Activated CD4-positive, alpha-beta T cell treated with anti-CD3 and anti-CD28 coated beads, Interleukin-2, amount 10 ng/mL, durations not matched to agents 24 days and 14 days (primary cell): Measurements from ENCODE around the gene IRGQ. TPM values are rescaled to one million over a fixed set of nuclear protein-coding genes. Genes with fewer than 3 reads are reported as not detected.
A peak's percentile ranks its signal among the peaks of the same experiment; 100 is the strongest.

Experiments used
- DNase-seq: peaks from one replicate; pipeline ENCODE4 v3.0.0; 2022
- H3K27ac Mint-ChIP-seq: one replicate; pipeline ENCODE4 v1.8.0; 2022; ENCODE audit warnings: mild to moderate bottlenecking, mixed read lengths
- H3K27me3 Mint-ChIP-seq: one replicate; pipeline ENCODE4 v1.8.0; 2022; ENCODE audit warnings: mixed read lengths
- H3K36me3 Mint-ChIP-seq: one replicate; pipeline ENCODE4 v1.8.0; 2022; ENCODE audit warnings: low read depth, mild to moderate bottlenecking, mixed read lengths
- H3K4me1 Mint-ChIP-seq: one replicate; pipeline ENCODE4 v1.8.0; 2021; ENCODE audit warnings: mixed read lengths
- H3K4me3 Mint-ChIP-seq: one replicate; pipeline ENCODE4 v1.8.0; 2022; ENCODE audit warnings: mild to moderate bottlenecking, moderate library complexity, mixed read lengths
- H3K9me3 Mint-ChIP-seq: one replicate; pipeline ENCODE4 v1.8.0; 2021; ENCODE audit warnings: mixed read lengths
- intact Hi-C: fragments of 100-400 bp; cut with micrococcal nuclease; formaldehyde crosslinking; loops from one replicate; pipeline ENCODE4 v1.15.1; 2023
- total RNA-seq: library from RNA; stranded (reverse); gene quantifications from 2 replicates; pipeline ENCODE4 v1.2.3, GENCODE V29; 2022

Gene IRGQ
- total RNA-seq, 1 donor from 2014 or later = 31.5 TPM

- Mint-ChIP-seq H3K4me1 (peaks cover 28% of the 10 kb centered on the region), H3K9me3 (no peaks in the 10 kb centered on the region), H3K27me3 (no peaks in the 10 kb centered on the region), H3K4me3 (peak overlapping the region; percentile 85), H3K36me3 (peaks cover 18% of the 10 kb centered on the region), H3K27ac (no peak overlapping the region)
- intact Hi-C loops = no loop called here
- no peak for DNase-seq
Measured at GRCh38 chr19:43581467-43581866, 14.5 kb downstream of the IRGQ start.

- H3K4me1 Mint-ChIP-seq = peaks cover 36% of the 10 kb centered on the region
- peak overlapping the region; percentile 85 for H3K4me3 Mint-ChIP-seq
- H3K27me3 Mint-ChIP-seq = no peaks in the 10 kb centered on the region
- peak overlapping the region; percentile 70 for H3K27ac Mint-ChIP-seq
- intact Hi-C loops = loop anchor here (5.0 kb wide), 1 partner anchor 131 kb away; no protein-coding TSS in a partner anchor
- DNase-seq = no peak
- peaks cover 11% of the 10 kb centered on the region for H3K36me3 Mint-ChIP-seq
- no peaks in the 10 kb centered on the region for H3K9me3 Mint-ChIP-seq
Measured at GRCh38 chr19:43578787-43579186, 17.1 kb downstream of the IRGQ start.

- peak; percentile 68 for DNase-seq
- H3K4me1 Mint-ChIP-seq = peaks cover 30% of the 10 kb centered on the region
- H3K27ac Mint-ChIP-seq = peak overlapping the region; percentile 68
- H3K36me3 Mint-ChIP-seq = peaks cover 14% of the 10 kb centered on the region
- intact Hi-C loops = loop anchor here (1.0 to 5.0 kb wide), 5 partner anchors 20 to 129 kb away; partner anchors contain the start of genes IRGQ, ZNF428, ZNF575 and ZNF576
- peak overlapping the region; percentile 96 for H3K4me3 Mint-ChIP-seq
- H3K27me3 Mint-ChIP-seq = no peaks in the 10 kb centered on the region
- H3K9me3 Mint-ChIP-seq = no peaks in the 10 kb centered on the region
Measured at GRCh38 chr19:43575955-43576878, 19.7 kb downstream of the IRGQ start.

- peak within 1 kb of the TSS; percentile 94 for H3K27ac Mint-ChIP-seq
- H3K4me3 Mint-ChIP-seq = peak within 1 kb of the TSS; percentile 96
- H3K9me3 Mint-ChIP-seq = no peaks in the 10 kb centered on the region
- peaks cover 14% of the 10 kb centered on the region for H3K36me3 Mint-ChIP-seq
- intact Hi-C loops = loop anchor here (1.0 to 5.0 kb wide), 5 partner anchors 21 to 128 kb away; partner anchors contain the start of genes IRGQ, ZNF428, ZNF575 and ZNF576
- no peaks in the 10 kb centered on the region for H3K27me3 Mint-ChIP-seq
- peak; percentile 99 for DNase-seq
- peaks cover 28% of the 10 kb centered on the region for H3K4me1 Mint-ChIP-seq
Measured at GRCh38 chr19:43575156-43575950, 20.6 kb downstream of the IRGQ start, which contains the start of the genes PINLYP and XRCC1. PINLYP (plus strand) TSS chr19:43575801; CDS start chr19:43577192, 1,391 bp downstream. XRCC1 (minus strand) TSS chr19:43575527; CDS start chr19:43575458, 69 bp downstream.

- peak; percentile 65 for DNase-seq
- Mint-ChIP-seq H3K36me3 (peaks cover 16% of the 10 kb centered on the region), H3K27ac (peak overlapping the region; percentile 94), H3K27me3 (no peaks in the 10 kb centered on the region), H3K4me1 (peaks cover 23% of the 10 kb centered on the region), H3K9me3 (no peaks in the 10 kb centered on the region), H3K4me3 (peak overlapping the region; percentile 96)
- intact Hi-C loops = loop anchor here (1.0 to 5.0 kb wide), 5 partner anchors 22 to 127 kb away; partner anchors contain the start of genes IRGQ, ZNF428, ZNF575 and ZNF576
Measured at GRCh38 chr19:43574424-43575155, 21.3 kb downstream of the IRGQ start.

- peaks cover 12% of the 10 kb centered on the region for H3K36me3 Mint-ChIP-seq
- intact Hi-C loops = no loop called here
Measured at GRCh38 chr19:43572171-43572588, 23.8 kb downstream of the IRGQ start.

GRCh38 chr19:43570174-43570791 is 25.7 kb downstream of the IRGQ start:
- no peak for DNase-seq
- intact Hi-C loops = no loop called here
- H3K4me1 Mint-ChIP-seq = peaks cover 14% of the 10 kb centered on the region
- H3K27me3 Mint-ChIP-seq = no peaks in the 10 kb centered on the region
- H3K27ac Mint-ChIP-seq = peak overlapping the region; percentile 34
- H3K36me3 Mint-ChIP-seq = peaks cover 10% of the 10 kb centered on the region
- H3K4me3 Mint-ChIP-seq = no peak overlapping the region
- no peaks in the 10 kb centered on the region for H3K9me3 Mint-ChIP-seq

More at GRCh38 chr19:43572171-43572588, 23.8 kb downstream of the IRGQ start:
- no peak overlapping the region for H3K4me3 Mint-ChIP-seq
- no peaks in the 10 kb centered on the region for H3K9me3 Mint-ChIP-seq
- H3K27ac Mint-ChIP-seq = no peak overlapping the region
- peaks cover 18% of the 10 kb centered on the region for H3K4me1 Mint-ChIP-seq
- no peaks in the 10 kb centered on the region for H3K27me3 Mint-ChIP-seq
- DNase-seq = no peak

- Mint-ChIP-seq H3K27ac (no peak overlapping the region), H3K36me3 (peaks cover 8% of the 10 kb centered on the region), H3K4me1 (peaks cover 10% of the 10 kb centered on the region), H3K27me3 (no peaks in the 10 kb centered on the region), H3K9me3 (no peaks in the 10 kb centered on the region), H3K4me3 (no peak overlapping the region)
- no peak for DNase-seq
- intact Hi-C loops = no loop called here
Measured at GRCh38 chr19:43569657-43570056, 26.3 kb downstream of the IRGQ start.

GRCh38 chr19:43564800-43565199 is 31.1 kb downstream of the IRGQ start:
- intact Hi-C loops = no loop called here
- no peak overlapping the region for H3K27ac Mint-ChIP-seq
- peaks cover 31% of the 10 kb centered on the region for H3K4me1 Mint-ChIP-seq
- H3K36me3 Mint-ChIP-seq = peaks cover 25% of the 10 kb centered on the region
- DNase-seq = no peak
- no peaks in the 10 kb centered on the region for H3K9me3 Mint-ChIP-seq
- no peak overlapping the region for H3K4me3 Mint-ChIP-seq
- H3K27me3 Mint-ChIP-seq = no peaks in the 10 kb centered on the region

GRCh38 chr19:43563816-43564457 is 32.0 kb downstream of the IRGQ start:
- Mint-ChIP-seq H3K4me1 (peaks cover 31% of the 10 kb centered on the region), H3K9me3 (no peaks in the 10 kb centered on the region), H3K4me3 (no peak overlapping the region), H3K27ac (peak overlapping the region; percentile 89), H3K27me3 (no peaks in the 10 kb centered on the region), H3K36me3 (peaks cover 27% of the 10 kb centered on the region)
- intact Hi-C loops = no loop called here
- no peak for DNase-seq

GRCh38 chr19:43562698-43563241 is 33.2 kb downstream of the IRGQ start:
- Mint-ChIP-seq H3K9me3 (no peaks in the 10 kb centered on the region), H3K4me1 (peaks cover 31% of the 10 kb centered on the region), H3K4me3 (peak overlapping the region; percentile 55), H3K27ac (peak overlapping the region; percentile 91), H3K27me3 (no peaks in the 10 kb centered on the region), H3K36me3 (peaks cover 29% of the 10 kb centered on the region)
- intact Hi-C loops = no loop called here
- peak; percentile 87 for DNase-seq

GRCh38 chr19:43562226-43562697 is 33.7 kb downstream of the IRGQ start:
- no peaks in the 10 kb centered on the region for H3K27me3 Mint-ChIP-seq
- intact Hi-C loops = no loop called here
- H3K36me3 Mint-ChIP-seq = peaks cover 32% of the 10 kb centered on the region
- H3K4me3 Mint-ChIP-seq = peak overlapping the region; percentile 55
- DNase-seq = no peak
- peaks cover 31% of the 10 kb centered on the region for H3K4me1 Mint-ChIP-seq
- H3K27ac Mint-ChIP-seq = peak overlapping the region; percentile 91
- H3K9me3 Mint-ChIP-seq = no peaks in the 10 kb centered on the region
